ENCODE results near the gene RNU1-4.
"Not testable (repeated sequence)": the region's sequence is repeated elsewhere in the genome, so short reads cannot be mapped to it uniquely, and the experiment has no call there.

The RNU1-4 gene

DNA sequence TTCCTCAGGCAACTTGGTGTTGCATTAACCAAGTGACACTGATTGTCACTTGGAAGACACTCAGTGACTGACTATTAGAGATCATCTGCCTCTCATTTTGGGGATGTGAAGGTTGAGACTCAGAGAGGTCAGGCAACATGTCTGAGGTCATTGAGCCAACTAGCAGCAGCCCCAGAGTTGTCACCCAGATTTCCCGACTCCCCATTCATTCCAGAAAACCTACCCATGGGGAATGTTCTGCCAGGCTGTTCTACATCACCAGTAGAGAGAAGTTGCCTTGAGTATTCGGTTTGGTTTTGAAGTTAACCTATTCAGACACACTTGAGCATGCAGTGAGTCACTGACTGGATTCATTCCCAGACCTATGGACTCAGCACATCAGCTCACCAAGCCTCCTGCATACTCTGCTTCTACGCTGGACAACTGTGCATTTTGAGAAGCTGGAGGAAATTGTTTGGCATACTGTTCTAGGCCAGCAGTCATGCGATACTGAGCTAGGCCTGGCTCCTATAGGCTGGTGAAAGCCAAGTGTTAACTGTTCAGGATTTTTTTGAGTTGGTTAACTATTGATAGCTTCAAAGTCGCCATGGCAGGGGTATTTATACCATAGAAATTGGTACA lies 29.9 kb downstream of the RNU1-4 start:
- not testable (repeated sequence) for H3K27ac Mint-ChIP-seq, H3K9me3 Mint-ChIP-seq

GRCh38 chr1:16770896-16771446 lies 30.7 kb downstream of the RNU1-4 start:
- not testable (repeated sequence) for H3K9me3 Mint-ChIP-seq; H3K36me3 Mint-ChIP-seq (ENCODE audit: low read depth); H3K4me1 Mint-ChIP-seq (ENCODE audit: low read depth); H3K4me3 Mint-ChIP-seq; H3K27ac Mint-ChIP-seq
- H3K27me3 Mint-ChIP-seq, result peaks cover 28% of the 10 kb centered on the region

More for the DNA sequence above, 29.9 kb downstream of the RNU1-4 start:
- not testable (repeated sequence) for H3K4me1 Mint-ChIP-seq (ENCODE audit: low read depth); H3K4me3 Mint-ChIP-seq; H3K36me3 Mint-ChIP-seq (ENCODE audit: low read depth)
- peaks cover 30% of the 10 kb centered on the region for H3K27me3 Mint-ChIP-seq

GRCh38 chr1:16772275-16773204 lies 32.2 kb downstream of the RNU1-4 start:
- not testable (repeated sequence) for H3K4me1 Mint-ChIP-seq (ENCODE audit: low read depth); H3K27ac Mint-ChIP-seq; H3K4me3 Mint-ChIP-seq; H3K36me3 Mint-ChIP-seq (ENCODE audit: low read depth); H3K9me3 Mint-ChIP-seq
- H3K27me3 Mint-ChIP-seq, result peaks cover 22% of the 10 kb centered on the region

- H3K27ac Mint-ChIP-seq; H3K4me3 Mint-ChIP-seq; H3K36me3 Mint-ChIP-seq (ENCODE audit: low read depth); H3K9me3 Mint-ChIP-seq; H3K4me1 Mint-ChIP-seq (ENCODE audit: low read depth): not testable (repeated sequence)
- peaks cover 29% of the 10 kb centered on the region for H3K27me3 Mint-ChIP-seq
Observed at GRCh38 chr1:16773205-16773596, 32.9 kb downstream of the RNU1-4 start.

- H3K4me3 Mint-ChIP-seq; H3K9me3 Mint-ChIP-seq; H3K4me1 Mint-ChIP-seq (ENCODE audit: low read depth); H3K27ac Mint-ChIP-seq; H3K36me3 Mint-ChIP-seq (ENCODE audit: low read depth): not testable (repeated sequence)
- H3K27me3 Mint-ChIP-seq, result peaks cover 29% of the 10 kb centered on the region
Observed at GRCh38 chr1:16773723-16774122, 33.4 kb downstream of the RNU1-4 start.

DNA sequence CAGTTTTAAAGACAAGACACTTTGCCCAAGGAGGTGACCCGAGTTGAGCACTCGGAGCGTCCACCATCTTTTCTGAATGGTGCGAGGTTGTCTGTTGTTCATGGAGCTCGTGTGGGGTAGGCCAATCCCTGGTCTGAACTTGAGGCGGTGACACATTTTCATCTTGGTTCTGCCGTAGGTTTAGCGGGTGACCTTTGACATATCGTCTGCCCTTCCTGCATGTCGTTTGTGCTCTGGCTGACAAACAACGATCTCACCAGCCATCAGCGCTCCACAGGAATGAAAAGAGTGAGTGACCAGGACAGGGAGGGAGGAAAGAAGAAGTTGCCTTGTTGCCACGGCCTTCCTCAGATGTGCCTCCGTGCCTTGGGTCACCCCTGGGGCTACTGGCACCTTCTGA lies 34.5 kb downstream of the RNU1-4 start:
- not testable (repeated sequence) for H3K4me1 Mint-ChIP-seq (ENCODE audit: low read depth); H3K36me3 Mint-ChIP-seq (ENCODE audit: low read depth); H3K27ac Mint-ChIP-seq; H3K4me3 Mint-ChIP-seq; H3K9me3 Mint-ChIP-seq
- H3K27me3 Mint-ChIP-seq, result peaks cover 32% of the 10 kb centered on the region

GRCh38 chr1:16775290-16775689 lies 35.0 kb downstream of the RNU1-4 start:
- H3K4me3 Mint-ChIP-seq; H3K4me1 Mint-ChIP-seq (ENCODE audit: low read depth); H3K36me3 Mint-ChIP-seq (ENCODE audit: low read depth); H3K27ac Mint-ChIP-seq; H3K9me3 Mint-ChIP-seq: not testable (repeated sequence)
- H3K27me3 Mint-ChIP-seq, result peaks cover 35% of the 10 kb centered on the region

DNA sequence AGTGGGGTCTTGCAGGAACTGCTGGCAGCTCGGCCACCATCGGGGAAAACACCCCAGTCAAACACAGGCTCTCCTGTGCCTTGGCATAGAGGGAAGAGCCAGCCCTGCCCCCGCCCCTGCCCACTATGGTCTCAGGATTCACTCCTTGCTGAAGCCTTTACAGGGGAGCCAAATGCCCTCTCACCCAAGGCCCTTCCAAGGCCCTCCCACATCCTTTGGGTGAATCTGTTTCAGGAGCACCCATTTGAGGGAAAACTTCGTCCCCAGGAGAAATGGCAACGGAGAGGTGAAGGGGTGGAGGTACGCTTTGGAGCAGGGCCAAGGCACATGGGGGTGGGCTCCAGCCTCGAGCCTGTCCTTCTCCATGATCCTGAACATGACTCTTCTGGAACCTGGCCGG lies 35.9 kb downstream of the RNU1-4 start:
- H3K4me1 Mint-ChIP-seq (ENCODE audit: low read depth); H3K4me3 Mint-ChIP-seq; H3K36me3 Mint-ChIP-seq (ENCODE audit: low read depth); H3K9me3 Mint-ChIP-seq; H3K27ac Mint-ChIP-seq: not testable (repeated sequence)
- peaks cover 38% of the 10 kb centered on the region for H3K27me3 Mint-ChIP-seq

- not testable (repeated sequence) for H3K27ac Mint-ChIP-seq; H3K4me1 Mint-ChIP-seq (ENCODE audit: low read depth); H3K9me3 Mint-ChIP-seq; H3K36me3 Mint-ChIP-seq (ENCODE audit: low read depth); H3K4me3 Mint-ChIP-seq
- peaks cover 42% of the 10 kb centered on the region for H3K27me3 Mint-ChIP-seq
Observed at GRCh38 chr1:16776835-16777234, 36.5 kb downstream of the RNU1-4 start.

DNA sequence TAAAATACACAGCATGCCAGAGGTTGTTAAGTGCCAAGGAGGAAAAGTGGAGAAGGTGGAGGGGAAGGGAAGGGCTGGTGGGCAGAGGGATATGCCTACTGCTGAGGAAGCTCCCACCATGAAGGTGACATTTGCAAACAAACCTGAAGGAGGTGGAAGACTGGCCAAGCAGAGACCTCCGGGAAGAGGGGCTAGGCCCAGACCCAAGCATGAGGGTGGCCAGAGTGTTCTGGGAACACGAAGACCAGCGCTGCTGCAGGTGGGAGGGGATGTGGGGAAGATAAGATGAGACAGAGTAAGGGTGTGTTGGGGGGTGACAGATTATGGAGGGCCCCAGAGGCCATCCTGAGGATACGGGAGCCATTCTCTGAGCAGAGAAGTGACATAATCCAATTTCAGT lies 37.5 kb downstream of the RNU1-4 start:
- not testable (repeated sequence) for H3K9me3 Mint-ChIP-seq; H3K27ac Mint-ChIP-seq; H3K4me1 Mint-ChIP-seq (ENCODE audit: low read depth); H3K4me3 Mint-ChIP-seq; H3K36me3 Mint-ChIP-seq (ENCODE audit: low read depth)
- H3K27me3 Mint-ChIP-seq, result peaks cover 37% of the 10 kb centered on the region

DNA sequence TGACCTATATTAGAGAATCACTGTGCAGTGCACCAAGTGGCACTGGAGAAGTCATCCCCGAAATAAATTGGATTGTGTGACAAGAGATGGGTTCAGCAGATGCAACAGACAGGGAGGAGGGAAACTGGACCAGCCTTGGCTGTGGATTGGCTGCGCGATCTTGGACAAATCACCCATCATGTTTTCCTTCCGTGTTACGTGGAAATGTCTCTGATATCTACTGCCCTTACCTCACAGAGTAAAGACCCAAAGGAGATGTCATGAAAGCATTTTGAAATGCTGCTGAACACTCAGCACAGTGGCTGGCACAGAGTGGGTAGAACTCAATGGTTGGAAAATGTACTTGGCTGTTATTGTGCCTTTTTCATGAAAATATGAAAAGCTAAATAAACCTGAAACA lies 39.2 kb downstream of the RNU1-4 start:
- H3K4me1 Mint-ChIP-seq (ENCODE audit: low read depth); H3K36me3 Mint-ChIP-seq (ENCODE audit: low read depth); H3K9me3 Mint-ChIP-seq; H3K27ac Mint-ChIP-seq; H3K4me3 Mint-ChIP-seq: not testable (repeated sequence)
- peaks cover 27% of the 10 kb centered on the region for H3K27me3 Mint-ChIP-seq

DNA sequence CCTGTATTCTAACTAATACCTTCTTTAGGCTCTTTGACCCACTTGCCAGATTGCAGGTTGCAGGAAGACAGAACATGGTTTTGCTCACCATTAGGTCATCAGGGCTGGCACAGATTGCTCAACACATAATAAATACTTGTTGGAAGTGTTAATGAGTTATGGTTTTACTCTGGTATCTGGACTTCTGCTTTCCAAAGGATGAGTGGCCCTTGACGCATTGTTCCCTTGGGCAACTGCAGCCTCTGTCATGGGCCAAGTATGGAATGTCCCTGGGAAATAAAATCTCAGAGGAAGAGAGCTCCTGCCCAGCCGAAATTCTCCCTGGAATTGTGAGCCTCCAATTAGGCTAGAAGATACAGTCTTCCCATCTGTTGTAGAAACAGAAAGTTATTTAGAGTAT lies 40.7 kb downstream of the RNU1-4 start:
- H3K9me3 Mint-ChIP-seq; H3K4me3 Mint-ChIP-seq; H3K27ac Mint-ChIP-seq; H3K4me1 Mint-ChIP-seq (ENCODE audit: low read depth); H3K36me3 Mint-ChIP-seq (ENCODE audit: low read depth): not testable (repeated sequence)
- H3K27me3 Mint-ChIP-seq, result peaks cover 27% of the 10 kb centered on the region

- peaks cover 31% of the 10 kb centered on the region for H3K27me3 Mint-ChIP-seq
- not testable (repeated sequence) for H3K4me1 Mint-ChIP-seq (ENCODE audit: low read depth); H3K9me3 Mint-ChIP-seq; H3K4me3 Mint-ChIP-seq; H3K36me3 Mint-ChIP-seq (ENCODE audit: low read depth); H3K27ac Mint-ChIP-seq
Observed at GRCh38 chr1:16781625-16782024, 41.3 kb downstream of the RNU1-4 start.

- H3K4me1 Mint-ChIP-seq (ENCODE audit: low read depth); H3K9me3 Mint-ChIP-seq; H3K27ac Mint-ChIP-seq; H3K36me3 Mint-ChIP-seq (ENCODE audit: low read depth); H3K4me3 Mint-ChIP-seq: not testable (repeated sequence)
- H3K27me3 Mint-ChIP-seq, result peaks cover 16% of the 10 kb centered on the region
Observed at GRCh38 chr1:16784955-16785354, 44.6 kb downstream of the RNU1-4 start.

DNA sequence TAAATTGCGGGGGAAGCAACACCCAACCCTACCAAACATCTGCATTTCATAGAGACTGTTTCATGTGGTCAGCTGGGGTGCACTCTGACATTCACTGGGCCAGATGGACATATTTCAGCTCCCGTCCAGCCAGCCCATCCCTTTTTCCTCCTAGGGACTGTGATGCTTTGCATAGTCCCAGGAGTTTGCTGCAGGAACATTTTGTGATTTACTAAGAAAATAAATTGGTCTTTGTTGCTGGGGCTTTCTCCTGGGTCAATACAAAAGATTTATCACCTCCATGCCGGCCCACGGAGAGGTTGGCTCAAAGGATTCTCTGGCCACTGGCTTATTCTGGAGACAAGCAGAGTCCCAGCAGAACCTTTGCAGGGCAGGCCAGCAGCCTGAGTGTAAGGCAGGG lies 46.0 kb downstream of the RNU1-4 start:
- not testable (repeated sequence) for H3K9me3 Mint-ChIP-seq; H3K4me3 Mint-ChIP-seq; H3K27ac Mint-ChIP-seq; H3K36me3 Mint-ChIP-seq (ENCODE audit: low read depth); H3K4me1 Mint-ChIP-seq (ENCODE audit: low read depth)
- peaks cover 11% of the 10 kb centered on the region for H3K27me3 Mint-ChIP-seq

GRCh38 chr1:16787175-16787574 lies 46.9 kb downstream of the RNU1-4 start:
- not testable (repeated sequence) for H3K9me3 Mint-ChIP-seq; H3K36me3 Mint-ChIP-seq (ENCODE audit: low read depth); H3K4me1 Mint-ChIP-seq (ENCODE audit: low read depth); H3K27ac Mint-ChIP-seq; H3K27me3 Mint-ChIP-seq; H3K4me3 Mint-ChIP-seq
